Fibroblast of lung (primary cell): Measurements from ENCODE around the gene CD248.

ENCODE experiments used
- EZH2 ChIP-seq: IDR thresholded peaks from 2 replicates; pipeline ENCODE4 v1.5.1; 2012; ENCODE audit warnings: low read length, control low read depth, mild to moderate bottlenecking; ENCODE audit errors: missing control alignments
- TF ChIP-seq, protein P1 (sequence below), 2 donors: IDR thresholded peaks in 1 of 2; conservative IDR thresholded peaks in 1 of 2; 1 replicate in 1 of 2; 2 replicates in 1 of 2; pipeline ENCODE4 v1.5.1; 2011 to 2012; ENCODE audit warnings: low read length in 2 of 2, control low read depth in 1 of 2, inconsistent platforms in 1 of 2, low read depth in 1 of 2, mild to moderate bottlenecking in 1 of 2

DNA sequence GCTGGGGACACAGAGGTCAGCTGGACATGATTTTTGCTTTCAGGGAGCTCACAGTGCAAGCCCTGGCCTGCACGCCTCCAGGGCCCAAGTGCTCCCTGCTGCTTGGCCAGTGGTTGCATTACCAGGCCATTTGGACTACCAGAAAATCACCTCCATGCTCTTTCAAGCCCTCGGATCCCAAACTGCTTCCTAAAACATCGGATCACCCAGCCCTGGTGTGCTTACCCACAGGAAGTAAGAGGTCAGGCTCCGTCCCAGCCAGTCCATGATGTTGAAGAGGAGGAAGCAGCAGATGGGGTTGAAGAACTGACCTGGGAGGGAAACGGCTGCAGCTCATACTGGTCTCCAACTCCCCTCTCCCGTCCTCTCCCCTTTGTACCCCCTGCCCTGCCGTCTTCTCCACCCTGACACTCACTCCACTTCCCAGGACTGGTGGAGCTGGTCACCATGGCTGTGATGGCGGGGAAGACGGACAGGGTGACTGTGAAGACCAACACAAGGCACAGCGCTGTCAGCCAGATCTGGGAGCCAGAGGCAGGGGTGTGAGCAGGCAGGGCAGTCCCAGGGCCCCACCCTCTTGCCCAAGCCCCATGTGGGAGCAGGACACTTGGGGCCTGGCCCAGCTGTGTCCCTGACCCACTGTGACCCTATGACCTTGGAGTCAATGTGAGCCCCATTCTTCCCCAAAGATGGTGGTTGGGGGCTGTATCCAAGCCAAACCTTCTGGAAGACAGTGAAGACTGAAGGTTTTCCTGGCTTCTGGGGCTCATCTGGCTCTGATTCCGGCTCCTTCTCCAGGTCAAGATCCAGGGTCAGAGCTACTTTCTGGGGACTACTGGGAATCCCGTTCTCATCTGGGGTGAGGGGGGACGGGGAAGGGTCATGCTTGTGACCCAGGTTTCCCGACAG is 49.1 kb upstream of the CD248 start:
- no peak for TF ChIP-seq EZH2
- TF ChIP-seq, protein P1, sequence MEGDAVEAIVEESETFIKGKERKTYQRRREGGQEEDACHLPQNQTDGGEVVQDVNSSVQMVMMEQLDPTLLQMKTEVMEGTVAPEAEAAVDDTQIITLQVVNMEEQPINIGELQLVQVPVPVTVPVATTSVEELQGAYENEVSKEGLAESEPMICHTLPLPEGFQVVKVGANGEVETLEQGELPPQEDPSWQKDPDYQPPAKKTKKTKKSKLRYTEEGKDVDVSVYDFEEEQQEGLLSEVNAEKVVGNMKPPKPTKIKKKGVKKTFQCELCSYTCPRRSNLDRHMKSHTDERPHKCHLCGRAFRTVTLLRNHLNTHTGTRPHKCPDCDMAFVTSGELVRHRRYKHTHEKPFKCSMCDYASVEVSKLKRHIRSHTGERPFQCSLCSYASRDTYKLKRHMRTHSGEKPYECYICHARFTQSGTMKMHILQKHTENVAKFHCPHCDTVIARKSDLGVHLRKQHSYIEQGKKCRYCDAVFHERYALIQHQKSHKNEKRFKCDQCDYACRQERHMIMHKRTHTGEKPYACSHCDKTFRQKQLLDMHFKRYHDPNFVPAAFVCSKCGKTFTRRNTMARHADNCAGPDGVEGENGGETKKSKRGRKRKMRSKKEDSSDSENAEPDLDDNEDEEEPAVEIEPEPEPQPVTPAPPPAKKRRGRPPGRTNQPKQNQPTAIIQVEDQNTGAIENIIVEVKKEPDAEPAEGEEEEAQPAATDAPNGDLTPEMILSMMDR (conservative IDR thresholded peaks at IDR 0.05 in 1 of 2, IDR thresholded peaks at IDR 0.05 in 1 of 2; ENCODE audit: low read depth in 1 of 2, low read length in 2 of 2): no peak
